GM11168 (cell line): ENCODE measurements around the gene FIBCD1.

Source experiments
- in situ Hi-C: fragments of 300-500 bp; cut with MboI; formaldehyde crosslinking; loops from one replicate; pipeline ENCODE4 v1.12.0; 2022; ENCODE audit warnings: low sequenced_read_pairs; ENCODE audit not compliant: unreplicated experiment

Gene FIBCD1

DNA sequence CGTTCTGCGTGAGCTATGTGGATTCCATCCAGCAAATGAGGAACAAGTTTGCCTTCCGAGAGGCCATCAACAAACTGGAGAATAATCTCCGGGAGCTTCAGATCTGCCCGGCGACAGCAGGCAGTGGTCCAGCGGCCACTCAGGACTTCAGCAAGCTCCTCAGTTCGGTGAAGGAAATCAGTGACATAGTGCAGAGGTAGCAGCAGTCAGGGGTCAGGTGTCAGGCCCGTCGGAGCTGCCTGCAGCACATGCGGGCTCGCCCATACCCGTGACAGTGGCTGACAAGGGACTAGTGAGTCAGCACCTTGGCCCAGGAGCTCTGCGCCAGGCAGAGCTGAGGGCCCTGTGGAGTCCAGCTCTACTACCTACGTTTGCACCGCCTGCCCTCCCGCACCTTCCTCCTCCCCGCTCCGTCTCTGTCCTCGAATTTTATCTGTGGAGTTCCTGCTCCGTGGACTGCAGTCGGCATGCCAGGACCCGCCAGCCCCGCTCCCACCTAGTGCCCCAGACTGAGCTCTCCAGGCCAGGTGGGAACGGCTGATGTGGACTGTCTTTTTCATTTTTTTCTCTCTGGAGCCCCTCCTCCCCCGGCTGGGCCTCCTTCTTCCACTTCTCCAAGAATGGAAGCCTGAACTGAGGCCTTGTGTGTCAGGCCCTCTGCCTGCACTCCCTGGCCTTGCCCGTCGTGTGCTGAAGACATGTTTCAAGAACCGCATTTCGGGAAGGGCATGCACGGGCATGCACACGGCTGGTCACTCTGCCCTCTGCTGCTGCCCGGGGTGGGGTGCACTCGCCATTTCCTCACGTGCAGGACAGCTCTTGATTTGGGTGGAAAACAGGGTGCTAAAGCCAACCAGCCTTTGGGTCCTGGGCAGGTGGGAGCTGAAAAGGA lies 53.3 kb downstream of the FIBCD1 start:
- in situ Hi-C loops, result no loop called here

DNA sequence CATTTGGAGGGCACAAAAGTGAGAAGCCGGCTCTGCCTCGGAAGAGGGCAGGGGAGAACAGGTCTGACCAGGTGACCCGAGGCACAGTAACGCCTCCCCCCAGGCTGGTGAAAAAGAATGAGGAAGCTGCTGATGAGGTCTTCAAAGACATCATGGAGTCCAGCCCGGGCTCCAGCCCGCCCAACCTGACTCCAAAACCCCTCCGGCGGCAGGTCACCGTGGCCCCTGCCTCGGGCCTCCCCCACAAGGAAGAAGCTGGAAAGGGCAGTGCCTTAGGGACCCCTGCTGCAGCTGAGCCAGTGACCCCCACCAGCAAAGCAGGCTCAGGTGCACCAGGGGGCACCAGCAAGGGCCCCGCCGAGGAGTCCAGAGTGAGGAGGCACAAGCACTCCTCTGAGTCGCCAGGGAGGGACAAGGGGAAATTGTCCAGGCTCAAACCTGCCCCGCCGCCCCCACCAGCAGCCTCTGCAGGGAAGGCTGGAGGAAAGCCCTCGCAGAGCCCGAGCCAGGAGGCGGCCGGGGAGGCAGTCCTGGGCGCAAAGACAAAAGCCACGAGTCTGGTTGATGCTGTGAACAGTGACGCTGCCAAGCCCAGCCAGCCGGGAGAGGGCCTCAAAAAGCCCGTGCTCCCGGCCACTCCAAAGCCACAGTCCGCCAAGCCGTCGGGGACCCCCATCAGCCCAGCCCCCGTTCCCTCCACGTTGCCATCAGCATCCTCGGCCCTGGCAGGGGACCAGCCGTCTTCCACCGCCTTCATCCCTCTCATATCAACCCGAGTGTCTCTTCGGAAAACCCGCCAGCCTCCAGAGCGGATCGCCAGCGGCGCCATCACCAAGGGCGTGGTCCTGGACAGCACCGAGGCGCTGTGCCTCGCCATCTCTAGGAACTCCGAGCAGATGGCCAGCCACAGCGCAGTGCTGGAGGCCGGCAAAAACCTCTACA lies 54.2 kb downstream of the FIBCD1 start:
- in situ Hi-C loops, result no loop called here

DNA sequence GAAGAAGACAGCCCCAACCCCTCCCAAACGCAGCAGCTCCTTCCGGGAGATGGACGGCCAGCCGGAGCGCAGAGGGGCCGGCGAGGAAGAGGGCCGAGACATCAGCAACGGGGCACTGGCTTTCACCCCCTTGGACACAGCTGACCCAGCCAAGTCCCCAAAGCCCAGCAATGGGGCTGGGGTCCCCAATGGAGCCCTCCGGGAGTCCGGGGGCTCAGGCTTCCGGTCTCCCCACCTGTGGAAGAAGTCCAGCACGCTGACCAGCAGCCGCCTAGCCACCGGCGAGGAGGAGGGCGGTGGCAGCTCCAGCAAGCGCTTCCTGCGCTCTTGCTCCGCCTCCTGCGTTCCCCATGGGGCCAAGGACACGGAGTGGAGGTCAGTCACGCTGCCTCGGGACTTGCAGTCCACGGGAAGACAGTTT lies 54.9 kb downstream of the FIBCD1 start:
- in situ Hi-C loops, result no loop called here

DNA sequence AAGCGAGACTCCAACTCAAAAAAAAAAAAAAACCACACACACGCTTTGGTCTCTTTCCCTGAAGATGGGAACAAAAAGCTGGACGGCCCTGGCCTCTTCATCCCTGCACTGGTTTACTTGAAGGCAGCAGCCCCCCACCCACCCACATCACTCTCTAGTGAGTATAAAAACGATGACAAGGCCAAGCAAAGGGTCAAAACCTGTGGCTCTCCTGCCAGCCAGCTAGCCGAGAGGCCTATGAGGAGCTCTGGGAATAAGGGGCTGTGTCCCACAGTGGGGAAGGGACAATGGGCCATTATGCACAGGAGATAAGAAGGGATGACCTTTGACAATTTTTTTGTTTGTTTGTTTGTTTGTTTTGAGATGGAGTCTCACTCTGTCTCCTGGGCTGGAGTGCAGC lies 55.6 kb downstream of the FIBCD1 start:
- in situ Hi-C loops, result no loop called here

DNA sequence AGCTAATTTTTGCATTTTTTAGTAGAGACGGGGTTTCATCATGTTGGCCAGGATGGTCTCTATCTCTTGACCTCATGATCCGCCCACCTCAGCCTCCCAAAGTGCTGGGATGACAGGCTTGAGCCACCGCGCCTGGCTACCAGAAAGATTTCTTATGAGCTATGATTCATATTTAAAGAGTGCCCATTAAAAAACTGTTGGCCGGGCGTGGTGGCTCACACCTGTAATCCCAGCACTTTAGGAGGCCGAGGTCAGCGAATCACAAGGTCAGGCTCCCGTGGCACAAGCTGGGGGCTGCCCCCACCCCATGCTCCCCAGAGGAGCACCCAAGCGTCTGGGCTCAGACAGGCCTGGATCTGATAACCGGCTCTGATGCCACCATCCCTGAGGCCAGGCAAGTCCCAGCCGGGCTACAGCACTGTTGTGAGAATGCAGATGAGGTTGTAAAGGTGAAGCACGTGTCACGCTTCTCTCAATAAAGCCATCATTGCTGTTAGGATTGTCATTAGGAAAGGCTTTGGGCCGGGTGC lies 56.3 kb downstream of the FIBCD1 start:
- in situ Hi-C loops, result no loop called here

DNA sequence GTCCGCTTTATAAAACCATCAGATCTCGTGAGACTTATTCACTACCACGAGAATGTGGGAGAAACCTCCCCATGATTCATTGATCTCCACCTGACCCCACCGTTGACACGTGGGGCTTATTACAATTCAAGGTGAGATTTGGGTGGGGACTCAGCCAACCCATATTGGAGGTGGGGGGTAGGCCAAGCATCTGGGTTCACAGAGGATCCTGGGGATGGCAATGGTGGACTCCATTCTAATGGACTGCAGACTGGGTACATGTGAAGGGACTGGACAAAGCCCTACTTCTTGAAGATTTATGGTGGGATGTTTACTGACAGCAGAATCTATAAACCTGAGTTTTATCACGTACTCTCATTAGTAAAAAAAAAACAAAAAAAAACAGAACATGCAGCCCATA lies 57.5 kb downstream of the FIBCD1 start:
- in situ Hi-C loops, result no loop called here

DNA sequence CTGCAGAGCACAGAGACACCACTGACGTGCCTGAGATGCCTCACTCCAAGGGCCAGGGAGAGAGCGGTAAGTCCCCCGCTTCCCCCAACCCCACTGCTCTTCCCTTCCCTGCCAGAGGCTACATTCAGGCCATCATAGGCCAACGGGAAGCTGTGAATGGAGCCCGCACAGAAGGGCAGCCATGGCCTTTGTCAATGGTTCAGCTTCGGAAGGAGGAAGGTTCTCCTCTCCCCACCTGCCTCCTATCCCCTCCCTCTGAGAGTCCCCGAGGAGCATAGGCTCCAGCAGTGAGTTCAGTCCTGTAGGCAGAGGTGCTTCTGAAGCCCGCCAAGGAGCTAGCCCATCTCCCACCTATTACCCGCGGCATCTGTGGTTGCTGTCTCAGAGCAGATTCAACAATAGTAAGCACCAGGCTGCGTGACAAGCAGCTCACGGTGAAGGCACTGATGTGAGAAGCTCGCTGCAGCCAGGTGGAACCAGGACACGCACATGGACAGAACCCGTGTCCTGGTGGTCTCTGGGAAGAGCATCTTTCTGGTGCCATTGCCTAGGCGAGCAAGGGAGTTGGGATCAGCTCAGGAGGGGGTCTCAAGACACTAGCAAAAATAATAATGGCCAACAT lies 58.3 kb downstream of the FIBCD1 start:
- in situ Hi-C loops, result no loop called here

DNA sequence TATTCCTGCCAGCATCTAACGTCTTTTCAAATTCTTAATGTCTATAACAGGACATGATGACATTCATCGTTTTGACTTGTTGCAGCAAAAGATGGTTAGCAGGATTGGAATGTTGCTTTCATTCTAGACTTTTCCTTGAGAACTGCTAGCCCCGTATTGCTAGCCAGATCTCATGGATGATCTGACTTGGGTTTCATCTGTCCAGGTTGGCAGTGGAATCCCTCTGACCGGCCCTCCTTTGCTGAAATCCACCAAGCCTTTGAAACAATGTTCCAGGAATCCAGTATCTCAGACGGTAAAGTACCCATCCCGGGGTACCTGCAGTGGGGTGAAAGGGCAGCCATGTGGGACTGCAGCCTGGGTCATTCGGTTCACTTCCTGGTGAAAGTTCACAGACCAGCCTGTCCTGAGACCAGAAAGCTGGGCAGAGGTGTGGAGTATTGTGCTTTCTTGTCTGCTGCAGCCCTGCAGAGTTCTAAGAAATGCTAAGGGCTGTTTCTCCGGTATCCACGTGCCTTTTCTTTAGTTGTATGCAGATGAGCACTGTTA lies 59.1 kb downstream of the FIBCD1 start:
- in situ Hi-C loops, result no loop called here

DNA sequence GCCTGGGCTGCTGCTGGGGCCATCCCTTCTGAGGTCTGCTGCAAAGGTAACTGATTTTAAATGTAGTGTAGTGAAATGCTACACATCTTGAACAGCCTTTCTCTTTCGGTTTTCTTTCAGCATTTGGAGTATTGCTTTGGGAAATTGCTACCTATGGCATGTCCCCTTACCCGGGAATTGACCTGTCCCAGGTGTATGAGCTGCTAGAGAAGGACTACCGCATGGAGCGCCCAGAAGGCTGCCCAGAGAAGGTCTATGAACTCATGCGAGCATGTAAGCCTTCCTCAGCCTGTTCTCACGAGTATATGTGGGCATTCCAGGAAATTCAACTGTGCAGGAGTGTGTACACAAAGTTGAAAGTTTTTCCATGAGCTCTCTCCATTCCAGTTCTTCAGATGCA lies 60.8 kb downstream of the FIBCD1 start:
- in situ Hi-C loops, result no loop called here

DNA sequence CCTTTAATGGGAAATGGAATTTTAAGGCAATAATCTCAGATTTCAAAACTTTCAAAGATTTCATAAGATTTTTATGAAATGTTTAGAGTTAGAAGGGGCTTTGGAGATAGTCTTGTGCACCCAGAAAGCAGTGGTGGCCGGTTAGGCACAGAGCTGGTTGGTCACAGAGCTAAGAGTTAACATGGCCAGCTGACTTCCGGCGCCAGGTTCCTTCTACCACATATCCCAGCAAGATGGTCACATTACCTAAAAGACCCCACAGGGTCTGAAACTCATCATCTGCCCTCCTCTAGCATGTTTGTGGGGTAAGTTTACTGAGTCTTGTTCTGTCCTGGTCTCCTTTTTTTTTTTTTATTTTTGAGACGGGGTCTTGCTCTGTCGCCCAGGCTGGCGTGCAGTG lies 61.7 kb downstream of the FIBCD1 start:
- in situ Hi-C loops, result no loop called here

DNA sequence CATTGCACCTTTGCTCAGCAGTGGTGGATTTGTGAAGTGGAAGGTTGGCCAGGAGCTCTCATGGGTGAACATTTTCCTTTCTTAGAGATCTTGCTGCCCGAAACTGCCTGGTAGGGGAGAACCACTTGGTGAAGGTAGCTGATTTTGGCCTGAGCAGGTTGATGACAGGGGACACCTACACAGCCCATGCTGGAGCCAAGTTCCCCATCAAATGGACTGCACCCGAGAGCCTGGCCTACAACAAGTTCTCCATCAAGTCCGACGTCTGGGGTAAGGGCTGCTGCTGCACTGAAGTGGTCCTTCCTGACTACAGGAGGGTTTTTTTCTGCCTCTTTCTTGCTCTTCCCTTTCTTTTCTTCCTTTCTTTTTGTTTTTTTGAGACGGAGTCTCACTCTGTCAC lies 64.3 kb downstream of the FIBCD1 start:
- in situ Hi-C loops, result no loop called here

DNA sequence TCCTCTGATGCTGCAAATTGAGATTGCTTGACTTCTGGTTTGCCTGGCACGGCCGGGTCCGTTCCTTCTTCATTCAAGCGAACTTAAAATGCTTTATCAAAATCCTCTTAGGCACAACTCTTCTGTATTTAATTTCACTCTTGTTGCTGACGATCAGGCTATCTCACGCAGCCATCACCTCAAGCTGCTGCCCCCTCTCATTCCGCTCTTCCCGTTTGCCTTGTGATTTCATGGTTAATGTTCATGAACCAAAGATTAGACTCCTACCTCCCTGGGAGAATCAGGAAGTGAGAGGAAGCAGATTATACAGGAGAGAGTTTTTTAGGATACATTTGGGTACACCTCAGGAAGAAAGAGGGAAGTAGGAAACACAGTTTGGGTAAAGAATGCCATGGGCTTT lies 65.1 kb downstream of the FIBCD1 start:
- in situ Hi-C loops, result no loop called here

DNA sequence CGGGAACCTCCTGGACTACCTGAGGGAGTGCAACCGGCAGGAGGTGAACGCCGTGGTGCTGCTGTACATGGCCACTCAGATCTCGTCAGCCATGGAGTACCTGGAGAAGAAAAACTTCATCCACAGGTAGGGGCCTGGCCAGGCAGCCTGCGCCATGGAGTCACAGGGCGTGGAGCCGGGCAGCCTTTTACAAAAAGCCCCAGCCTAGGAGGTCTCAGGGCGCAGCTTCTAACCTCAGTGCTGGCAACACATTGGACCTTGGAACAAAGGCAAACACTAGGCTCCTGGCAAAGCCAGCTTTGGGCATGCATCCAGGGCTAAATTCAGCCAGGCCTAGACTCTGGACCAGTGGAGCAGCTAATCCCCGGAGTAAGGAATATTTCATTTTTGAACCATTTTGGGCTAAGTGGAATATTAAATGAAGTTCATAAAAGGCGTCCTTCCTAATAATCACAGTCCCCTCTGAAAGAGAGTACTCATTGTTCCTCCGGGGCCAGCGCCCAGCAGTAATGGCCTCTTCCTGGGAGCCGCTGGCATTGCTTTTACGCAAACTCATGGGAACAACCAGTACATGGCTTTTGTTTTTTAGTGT lies 66.0 kb downstream of the FIBCD1 start:
- in situ Hi-C loops, result no loop called here

DNA sequence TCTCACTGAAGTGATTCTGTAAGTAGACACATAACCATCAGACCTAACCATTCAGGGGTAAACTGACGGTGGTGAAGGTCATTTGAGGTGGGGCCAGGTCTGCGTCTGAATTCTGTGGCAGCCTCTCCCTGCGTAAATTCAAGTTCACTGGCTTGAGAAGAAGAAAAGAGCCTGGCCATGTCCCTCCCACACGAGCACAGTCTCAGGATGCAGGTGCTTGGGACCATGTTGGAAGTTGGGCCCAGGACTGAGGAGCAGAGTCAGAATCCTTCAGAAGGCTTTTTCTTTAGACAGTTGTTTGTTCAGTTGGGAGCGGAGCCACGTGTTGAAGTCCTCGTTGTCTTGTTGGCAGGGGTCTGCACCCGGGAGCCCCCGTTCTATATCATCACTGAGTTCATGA lies 66.5 kb downstream of the FIBCD1 start:
- in situ Hi-C loops, result no loop called here

DNA sequence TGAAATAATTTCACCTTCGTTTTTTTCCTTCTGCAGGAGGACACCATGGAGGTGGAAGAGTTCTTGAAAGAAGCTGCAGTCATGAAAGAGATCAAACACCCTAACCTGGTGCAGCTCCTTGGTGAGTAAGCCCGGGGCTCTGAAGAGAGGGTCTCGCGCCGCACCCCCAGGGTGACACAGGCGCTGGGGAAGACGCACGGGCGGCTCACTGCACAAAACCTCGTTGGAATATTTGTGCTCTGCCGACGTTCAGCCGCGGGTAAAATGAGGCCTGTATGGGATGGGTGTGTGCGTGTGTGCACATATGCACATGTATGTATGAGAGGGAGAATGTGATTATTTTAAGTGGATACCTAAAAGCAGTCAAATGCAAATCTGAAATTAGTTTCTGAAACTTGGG lies 67.0 kb downstream of the FIBCD1 start:
- in situ Hi-C loops, result no loop called here

DNA sequence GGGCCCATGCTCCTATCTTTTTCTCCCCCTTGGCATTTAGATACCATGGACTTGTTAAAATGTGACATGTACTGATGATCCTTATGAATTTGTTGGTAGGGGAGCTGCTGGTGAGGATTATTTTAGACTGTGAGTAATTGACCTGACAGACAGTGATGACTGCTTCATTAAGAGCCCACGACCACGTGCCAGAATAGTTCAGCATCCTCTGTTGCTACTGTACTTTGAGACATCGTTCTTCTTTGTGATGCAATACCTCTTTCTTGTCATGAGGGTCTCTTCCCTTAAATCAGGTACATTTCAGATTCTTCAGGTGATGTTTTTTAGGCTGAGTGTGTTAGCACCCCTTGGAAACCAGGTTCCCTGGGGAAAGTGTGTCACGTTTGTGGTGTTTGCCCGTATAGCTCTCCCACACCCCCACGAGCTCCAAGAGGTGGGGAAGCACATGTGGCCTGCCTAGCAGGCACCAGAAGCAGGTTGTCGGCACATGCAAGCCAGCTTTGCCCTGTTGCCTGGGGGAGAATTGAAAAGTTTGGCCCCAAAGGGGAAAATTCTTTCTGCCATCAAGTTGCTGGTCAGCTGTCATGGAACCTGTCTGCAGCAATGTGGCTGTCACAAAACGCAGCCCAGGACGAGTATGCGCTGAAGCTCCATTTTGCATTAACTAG lies 67.5 kb downstream of the FIBCD1 start:
- in situ Hi-C loops, result no loop called here

DNA sequence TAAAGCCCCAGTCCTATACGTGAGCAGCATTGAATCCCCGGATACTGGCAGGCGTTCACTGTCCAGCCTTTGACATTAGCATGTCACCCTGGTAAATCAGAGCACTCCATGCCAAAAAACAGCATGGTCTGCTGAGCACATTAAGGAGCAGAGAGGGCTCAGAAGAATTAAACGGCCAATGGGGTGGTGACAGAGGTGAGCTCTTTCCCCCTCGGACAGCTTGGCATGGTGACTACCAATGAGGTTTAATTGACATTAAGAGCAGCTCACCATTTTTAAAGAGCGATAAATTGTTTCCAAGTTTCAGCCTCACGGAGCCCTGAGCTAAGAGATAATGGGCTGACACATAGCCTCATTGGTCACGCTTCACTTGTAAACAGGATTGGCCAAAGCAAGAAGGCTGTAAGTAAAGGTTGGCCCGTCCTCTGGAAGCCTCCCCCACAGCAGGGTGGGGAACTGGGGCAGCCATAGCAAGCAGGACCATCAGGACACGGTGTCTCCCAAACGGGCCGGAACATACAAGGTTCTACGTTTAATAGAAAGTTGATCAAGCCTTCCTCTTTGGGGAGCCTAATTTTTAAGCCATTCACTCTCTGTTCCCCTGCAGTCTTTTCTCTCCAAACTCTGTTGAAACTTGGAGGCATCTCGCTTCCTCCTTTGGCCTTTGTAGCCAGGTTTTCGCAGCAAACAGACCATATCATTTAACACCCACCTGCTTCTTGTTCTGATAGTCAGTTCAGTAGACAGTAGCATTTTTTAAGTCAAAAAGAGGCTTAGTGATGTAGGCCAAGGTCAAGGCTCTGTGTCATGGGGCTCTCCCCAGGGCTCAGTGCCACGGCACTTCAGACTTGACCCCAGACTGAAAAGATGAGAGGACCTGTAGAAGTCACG lies 68.3 kb downstream of the FIBCD1 start:
- in situ Hi-C loops, result no loop called here

DNA sequence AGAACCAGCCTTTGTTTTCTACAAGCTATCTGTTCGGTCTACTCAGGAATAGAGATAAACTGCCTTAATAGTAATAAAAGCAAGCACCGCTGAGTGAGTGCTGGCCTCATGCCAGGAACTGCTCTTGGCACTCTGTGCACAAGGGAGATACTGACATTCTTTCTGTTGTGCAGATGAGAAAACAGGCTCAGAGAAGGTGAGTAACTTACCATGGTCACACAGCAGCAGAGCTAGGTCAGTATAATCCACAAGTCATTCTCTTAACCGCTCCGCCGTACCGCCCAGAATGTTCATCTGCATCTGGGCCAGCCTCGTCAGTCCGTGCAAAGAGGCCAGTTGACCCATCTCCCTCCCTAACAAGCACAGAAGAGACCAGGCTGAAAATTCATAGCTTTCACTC lies 69.8 kb downstream of the FIBCD1 start:
- in situ Hi-C loops, result loop anchor here (10.0 kb wide), 1 partner anchor 164 kb away; no protein-coding TSS in a partner anchor
